GM10248 (cell line): ENCODE results near the gene APMAP.

Experiments
- CTCF ChIA-PET: fragments of 300-600 bp; sonication (Branson Sonifier 250); formaldehyde crosslinking; extraction: SDS; loops from one replicate; lab custom pipeline; 2021; ENCODE audit warnings: antibody characterized with exemption; lab: Yijun Ruan, JAX
- POLR2A ChIA-PET: fragments of 350-650 bp; sonication (Branson Sonifier 250); formaldehyde crosslinking; extraction: SDS; loops from one replicate; lab custom pipeline; 2020; ENCODE audit warnings: antibody characterized with exemption; lab: Yijun Ruan, JAX
- DNase-seq: peaks from one replicate; pipeline ENCODE4 v3.0.0; 2012; ENCODE audit errors: extremely low spot score
- TF ChIP-seq, protein P1 (sequence below): IDR thresholded peaks from 2 replicates; pipeline ENCODE4 v1.5.1; 2012; ENCODE audit warnings: mild to moderate bottlenecking, low read depth; ENCODE audit errors: extremely low read depth, missing control alignments, control extremely low read depth

APMAP gene

DNA sequence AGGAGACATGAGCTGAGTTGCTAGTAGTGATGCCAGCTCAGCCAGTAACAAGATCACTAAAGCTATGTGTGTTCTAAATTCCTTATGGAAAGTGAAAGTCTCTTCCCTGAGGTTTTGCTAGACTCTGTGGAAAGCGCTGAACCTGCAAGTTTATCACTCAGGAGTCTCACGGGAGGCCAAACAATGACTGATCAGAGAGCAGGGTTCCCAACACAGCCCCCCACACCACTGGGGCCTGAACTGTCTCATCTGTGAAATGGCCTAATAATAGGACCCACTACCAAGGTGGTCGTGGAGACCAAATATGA is 45.5 kb upstream of the APMAP start:
- ChIA-PET POLR2A (no interaction called here), CTCF (interaction anchor here (0.9 to 4.8 kb wide), 3 partner anchors 10 to 42 kb away, joined by 3 to 26 read pairs (median 4); no protein-coding TSS in a partner anchor)
- TF ChIP-seq, protein P1, sequence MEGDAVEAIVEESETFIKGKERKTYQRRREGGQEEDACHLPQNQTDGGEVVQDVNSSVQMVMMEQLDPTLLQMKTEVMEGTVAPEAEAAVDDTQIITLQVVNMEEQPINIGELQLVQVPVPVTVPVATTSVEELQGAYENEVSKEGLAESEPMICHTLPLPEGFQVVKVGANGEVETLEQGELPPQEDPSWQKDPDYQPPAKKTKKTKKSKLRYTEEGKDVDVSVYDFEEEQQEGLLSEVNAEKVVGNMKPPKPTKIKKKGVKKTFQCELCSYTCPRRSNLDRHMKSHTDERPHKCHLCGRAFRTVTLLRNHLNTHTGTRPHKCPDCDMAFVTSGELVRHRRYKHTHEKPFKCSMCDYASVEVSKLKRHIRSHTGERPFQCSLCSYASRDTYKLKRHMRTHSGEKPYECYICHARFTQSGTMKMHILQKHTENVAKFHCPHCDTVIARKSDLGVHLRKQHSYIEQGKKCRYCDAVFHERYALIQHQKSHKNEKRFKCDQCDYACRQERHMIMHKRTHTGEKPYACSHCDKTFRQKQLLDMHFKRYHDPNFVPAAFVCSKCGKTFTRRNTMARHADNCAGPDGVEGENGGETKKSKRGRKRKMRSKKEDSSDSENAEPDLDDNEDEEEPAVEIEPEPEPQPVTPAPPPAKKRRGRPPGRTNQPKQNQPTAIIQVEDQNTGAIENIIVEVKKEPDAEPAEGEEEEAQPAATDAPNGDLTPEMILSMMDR = no peak
- DNase-seq = no peak

DNA sequence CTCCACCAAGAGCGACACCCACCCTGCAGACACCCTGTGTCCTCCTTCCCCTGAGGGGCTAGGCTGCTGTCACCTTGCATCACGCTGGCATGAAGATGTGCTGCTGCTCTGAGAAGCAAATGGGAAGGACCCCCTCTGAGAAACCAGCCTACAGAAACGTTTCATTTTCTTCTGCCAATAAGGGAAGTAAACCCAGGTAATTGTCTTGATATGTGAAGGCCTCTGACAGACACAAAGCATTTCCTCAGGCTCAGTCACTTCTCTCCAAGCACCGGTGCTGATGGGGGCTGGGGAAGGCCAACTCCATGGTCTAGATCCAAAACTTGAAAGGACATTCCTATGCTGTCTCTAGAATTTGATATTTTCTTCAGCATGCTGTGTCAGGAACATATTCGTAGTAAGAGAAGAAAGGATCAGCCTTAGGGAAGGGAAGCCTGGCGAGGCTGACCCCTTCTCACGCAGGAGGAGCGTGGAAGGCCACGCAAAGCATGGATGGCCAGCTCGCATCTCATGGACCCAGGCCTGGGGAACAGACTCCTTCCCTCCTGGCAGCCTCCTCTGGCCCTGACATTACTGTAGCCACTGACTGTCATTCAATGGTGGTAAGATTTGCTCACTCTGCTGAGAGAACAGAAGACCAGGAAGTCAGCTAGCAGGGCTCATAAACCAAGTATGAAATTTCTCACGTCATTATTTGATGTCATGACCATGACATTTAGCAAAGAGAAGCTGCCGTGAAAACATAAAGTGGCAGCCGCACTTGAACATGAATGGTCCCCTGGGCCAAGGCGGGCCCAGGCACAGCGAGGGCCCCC is 44.9 kb upstream of the APMAP start:
- CTCF ChIA-PET = interaction anchor here (0.8 to 4.8 kb wide), 7 partner anchors 9 to 44 kb away, joined by 3 to 26 read pairs (median 3); no protein-coding TSS in a partner anchor
- POLR2A ChIA-PET = no interaction called here
- no peak for DNase-seq
- TF ChIP-seq, protein P1 = no peak

DNA sequence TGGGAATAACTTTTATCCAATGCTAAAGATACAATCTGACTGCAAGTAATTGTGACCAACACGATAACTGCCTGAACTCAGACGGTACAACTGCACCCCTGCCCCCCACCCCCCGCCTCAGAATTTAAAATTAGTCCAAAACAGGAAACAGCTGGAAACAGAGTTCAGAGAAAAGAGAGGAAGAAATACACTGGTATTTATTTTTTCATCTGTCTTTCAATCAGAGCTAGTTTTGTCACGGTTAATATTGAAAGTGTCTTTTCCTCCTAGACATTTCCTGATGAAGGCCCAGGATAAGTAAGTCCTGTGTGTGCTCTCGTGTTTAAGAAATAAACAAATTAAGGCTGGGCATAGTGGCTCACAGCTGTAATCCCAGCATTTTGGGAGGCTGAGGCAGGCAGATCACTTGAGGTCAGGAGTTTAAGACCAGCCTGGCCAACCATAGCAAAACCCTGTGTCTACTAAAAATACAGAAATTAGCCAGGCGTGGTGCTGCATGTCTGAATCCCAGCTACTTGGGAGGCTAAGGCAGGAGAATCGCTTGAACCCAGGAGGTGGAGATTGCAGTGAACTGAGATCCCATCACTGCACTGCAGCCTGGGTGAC is 43.9 kb upstream of the APMAP start:
- POLR2A ChIA-PET = no interaction called here
- DNase-seq = no peak
- CTCF ChIA-PET = interaction anchor here (1.4 to 4.8 kb wide), 4 partner anchors 12 to 43 kb away, joined by 3 to 26 read pairs (median 6); no protein-coding TSS in a partner anchor
- TF ChIP-seq, protein P1 = no peak

DNA sequence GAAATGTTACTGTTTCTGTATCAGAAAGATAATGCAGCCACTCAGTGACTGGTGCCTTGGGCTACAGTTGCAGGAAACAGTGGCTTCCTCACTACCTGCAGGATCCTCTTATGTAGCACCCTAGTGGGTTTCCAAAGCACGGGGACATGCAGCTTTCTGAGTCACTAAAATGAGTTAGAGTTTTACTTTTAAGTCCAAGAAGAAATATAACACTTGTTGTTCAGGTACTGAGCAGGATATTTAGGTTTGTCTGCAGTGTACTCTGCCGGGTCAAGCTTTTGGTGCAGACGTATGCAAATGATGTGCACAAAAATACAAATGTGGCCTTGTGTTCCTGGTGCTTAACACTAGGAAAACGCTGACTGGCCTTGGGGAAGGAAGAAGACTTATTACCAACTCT is 43.4 kb upstream of the APMAP start:
- ChIA-PET POLR2A (no interaction called here), CTCF (interaction anchor here (1.4 to 4.8 kb wide), 4 partner anchors 11 to 42 kb away, joined by 3 to 26 read pairs (median 6); no protein-coding TSS in a partner anchor)
- DNase-seq = no peak
- TF ChIP-seq, protein P1 = no peak

DNA sequence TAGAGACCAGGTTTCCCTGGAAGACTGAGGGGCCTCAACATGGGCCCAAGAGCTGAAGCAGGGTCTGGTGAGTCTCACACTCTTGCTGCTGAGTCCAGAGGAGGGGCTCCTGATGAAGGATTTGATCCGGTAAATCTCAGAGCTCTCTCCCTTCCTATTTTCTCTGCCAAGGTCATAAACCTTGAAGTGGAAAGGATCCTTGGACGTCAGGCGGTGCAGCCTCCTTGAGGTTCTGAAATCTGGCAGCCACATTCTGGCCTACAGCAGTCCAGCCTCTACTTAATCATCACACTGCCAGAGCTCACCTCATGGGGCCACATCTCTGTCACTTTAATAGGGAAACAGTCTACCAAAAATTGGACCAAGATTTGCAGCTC is 41.4 kb upstream of the APMAP start:
- TF ChIP-seq, protein P1 = no peak
- CTCF ChIA-PET = interaction anchor here (0.8 to 3.7 kb wide), 12 partner anchors 9 to 162 kb away, joined by 3 to 21 read pairs (median 4); partner anchors contain the start of gene ENTPD6
- POLR2A ChIA-PET = no interaction called here
- DNase-seq = no peak

DNA sequence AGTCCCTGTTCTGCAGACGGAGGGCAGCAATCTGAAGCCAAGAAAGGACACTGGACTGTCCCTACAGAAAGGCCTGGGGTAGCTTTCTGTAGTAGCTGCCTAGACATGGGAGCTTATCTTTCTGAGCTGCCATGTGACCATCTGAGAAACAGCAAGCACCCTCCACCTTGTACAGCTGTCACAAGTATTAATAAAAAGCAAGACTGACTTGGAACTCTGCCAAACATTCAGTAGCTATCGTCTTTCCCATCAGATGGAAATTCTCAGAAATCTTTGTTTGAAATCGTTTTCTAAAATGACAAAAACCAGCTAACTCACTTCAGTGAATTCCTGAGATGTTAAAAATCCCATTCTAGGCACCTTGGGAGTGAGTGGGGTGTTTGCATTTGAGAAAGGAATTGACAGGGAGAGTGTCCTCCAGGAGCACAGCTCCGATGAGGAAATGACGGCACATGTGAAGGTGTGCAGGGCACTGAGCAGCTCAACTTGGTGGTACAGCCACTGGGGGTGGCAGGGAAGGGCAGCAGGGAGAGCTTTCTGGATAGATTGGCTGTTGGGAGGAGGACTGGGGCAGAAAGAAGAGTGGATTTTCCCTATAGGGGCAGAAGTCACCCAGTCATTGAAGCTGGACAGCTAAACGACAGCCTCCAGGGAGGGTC is 40.8 kb upstream of the APMAP start:
- POLR2A ChIA-PET = no interaction called here
- TF ChIP-seq, protein P1 = no peak
- CTCF ChIA-PET = interaction anchor here (0.8 to 3.7 kb wide), 14 partner anchors 9 to 366 kb away, joined by 3 to 21 read pairs (median 4); partner anchors contain the start of gene ENTPD6
- no peak for DNase-seq
